HL-60/S4 treated with retinoic acid at 250 ng/mL for 4 days and 3 days (cell line): ENCODE data around the gene FBXL7.
"Not testable (repeated sequence)": the region's sequence is repeated elsewhere in the genome, so short reads cannot be mapped to it uniquely, and the experiment has no call there.

ENCODE experiments used
- in situ Hi-C: fragments of 300-500 bp; cut with MboI; formaldehyde crosslinking; loops from 2 replicates; pipeline ENCODE4 v1.7.0; 2022; ENCODE audit warnings: low sequenced_read_pairs

FBXL7 gene

GRCh38 chr5:15852217-15852616 lies 352.2 kb downstream of the FBXL7 start:
- in situ Hi-C loops: no loop called here

GRCh38 chr5:15852949-15853348 lies 353.0 kb downstream of the FBXL7 start:
- in situ Hi-C loops: no loop called here

- in situ Hi-C loops: no loop called here
Observed at GRCh38 chr5:15858326-15858725, 358.3 kb downstream of the FBXL7 start.

GRCh38 chr5:15864536-15865215 lies 364.7 kb downstream of the FBXL7 start:
- in situ Hi-C loops: no loop called here

- in situ Hi-C loops: not testable (repeated sequence)
Observed at GRCh38 chr5:15872259-15872658, 372.3 kb downstream of the FBXL7 start.

GRCh38 chr5:15877914-15878313 lies 377.9 kb downstream of the FBXL7 start:
- in situ Hi-C loops: no loop called here

GRCh38 chr5:15880201-15880600 lies 380.2 kb downstream of the FBXL7 start:
- in situ Hi-C loops: no loop called here

GRCh38 chr5:15885156-15885555 lies 385.2 kb downstream of the FBXL7 start:
- in situ Hi-C loops: no loop called here

- in situ Hi-C loops: no loop called here
Observed at GRCh38 chr5:15886156-15886555, 386.2 kb downstream of the FBXL7 start.

GRCh38 chr5:15887093-15887492 lies 387.1 kb downstream of the FBXL7 start:
- in situ Hi-C loops: no loop called here

GRCh38 chr5:15889001-15889400 lies 389.0 kb downstream of the FBXL7 start:
- in situ Hi-C loops: no loop called here

GRCh38 chr5:15893866-15894265 lies 393.9 kb downstream of the FBXL7 start:
- in situ Hi-C loops: no loop called here

GRCh38 chr5:15897656-15898055 lies 397.7 kb downstream of the FBXL7 start:
- in situ Hi-C loops: no loop called here

GRCh38 chr5:15898641-15899040 lies 398.7 kb downstream of the FBXL7 start:
- in situ Hi-C loops: no loop called here

- in situ Hi-C loops: no loop called here
Observed at GRCh38 chr5:15899481-15899880, 399.5 kb downstream of the FBXL7 start.

- in situ Hi-C loops: no loop called here
Observed at GRCh38 chr5:15901151-15901550, 401.2 kb downstream of the FBXL7 start.

GRCh38 chr5:15902066-15902465 lies 402.1 kb downstream of the FBXL7 start:
- in situ Hi-C loops: no loop called here

- in situ Hi-C loops: no loop called here
Observed at GRCh38 chr5:15904899-15905830, 405.2 kb downstream of the FBXL7 start.

GRCh38 chr5:15914638-15915037 lies 414.7 kb downstream of the FBXL7 start:
- in situ Hi-C loops: no loop called here

- in situ Hi-C loops: no loop called here
Observed at GRCh38 chr5:15926586-15926985, 426.6 kb downstream of the FBXL7 start.

- in situ Hi-C loops: no loop called here
Observed at GRCh38 chr5:15927710-15928380, 427.9 kb downstream of the FBXL7 start.
